ENCODE results near the gene RPL15.

RPL15 gene

DNA sequence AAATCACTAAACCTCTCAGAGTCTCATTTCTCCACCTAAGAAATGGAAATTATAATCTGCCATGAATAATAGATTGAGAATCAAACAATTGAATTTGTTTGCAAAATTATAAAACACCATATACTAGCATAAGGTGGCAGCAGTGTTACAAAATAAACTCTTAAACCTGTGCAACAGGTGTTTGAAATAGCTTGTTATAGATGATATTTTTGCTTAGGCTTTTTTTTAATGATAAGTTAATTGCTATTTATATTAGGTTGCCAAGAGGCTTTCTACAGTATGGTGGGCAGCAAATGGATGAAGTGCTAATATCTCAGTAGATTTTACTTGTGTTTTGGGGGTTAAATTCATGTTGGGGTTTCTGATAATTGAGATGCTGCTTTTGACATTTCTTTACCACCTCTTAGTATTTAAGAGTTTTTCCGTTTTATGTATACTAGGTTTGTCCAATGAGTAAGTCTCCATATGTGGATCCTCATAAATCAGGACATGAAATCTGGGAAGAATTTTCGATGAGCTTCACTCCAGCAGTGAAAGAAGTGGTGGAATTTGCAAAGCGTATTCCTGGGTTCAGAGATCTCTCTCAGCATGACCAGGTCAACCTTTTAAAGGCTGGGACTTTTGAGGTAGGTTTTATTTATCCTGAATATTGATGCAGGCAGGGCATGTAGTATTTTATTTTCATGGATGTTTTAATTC, 47.8 kb downstream of the RPL15 start:
- DNase-seq = no peak

DNA sequence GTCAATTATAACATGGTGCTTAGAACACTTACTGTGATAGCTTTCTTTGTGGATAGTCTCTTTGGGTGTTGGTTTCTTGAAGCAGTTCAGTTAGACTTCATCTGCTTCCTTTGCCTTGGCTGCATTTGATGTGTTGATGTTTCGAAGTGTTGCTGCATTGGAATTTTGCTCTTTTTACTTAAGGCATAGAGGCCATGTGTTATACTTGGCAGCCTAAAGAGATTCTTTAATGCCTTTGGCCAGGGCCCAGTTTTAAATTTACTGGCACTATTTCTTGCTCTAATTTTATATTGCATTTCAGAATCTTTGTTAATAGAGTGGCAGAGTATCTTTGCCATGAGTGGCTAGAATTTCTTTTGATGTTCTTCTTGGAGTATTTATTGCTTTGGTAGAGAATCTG, 49.4 kb downstream of the RPL15 start:
- no peak for DNase-seq

DNA sequence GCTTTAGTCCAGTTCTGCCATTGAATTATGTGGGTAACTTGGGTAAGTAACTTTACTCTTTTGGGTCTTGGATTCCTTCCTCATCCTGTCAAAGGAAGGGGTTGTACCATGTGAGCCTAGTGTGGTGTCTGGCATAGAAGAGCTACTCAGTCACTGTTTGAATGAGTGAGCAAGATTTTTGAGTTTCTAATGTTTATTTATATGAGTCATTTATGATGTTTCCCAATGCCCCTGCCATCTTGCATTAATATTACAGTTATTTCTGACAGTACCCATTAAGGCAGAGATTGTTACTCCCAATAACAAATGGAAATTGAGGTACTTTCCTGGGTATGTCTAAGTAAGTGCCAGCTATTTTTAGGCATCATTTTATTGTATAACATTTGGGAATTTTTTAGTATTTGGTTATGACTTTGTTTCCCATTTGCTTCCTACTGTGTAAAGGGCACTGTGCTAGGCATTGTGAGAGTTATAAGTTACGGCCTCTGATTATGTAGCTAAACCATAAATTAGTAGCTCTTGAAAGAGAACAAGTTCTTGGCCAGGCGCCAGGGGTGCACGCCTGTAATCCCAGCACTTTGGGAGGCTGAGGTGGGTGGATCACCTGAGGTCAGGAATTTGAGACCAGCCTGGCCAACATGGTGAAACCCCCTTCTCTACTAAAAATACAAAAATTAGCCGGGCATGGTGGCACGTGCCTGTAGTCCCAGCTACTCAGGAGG, 51.7 kb downstream of the RPL15 start:
- DNase-seq = no peak

DNA sequence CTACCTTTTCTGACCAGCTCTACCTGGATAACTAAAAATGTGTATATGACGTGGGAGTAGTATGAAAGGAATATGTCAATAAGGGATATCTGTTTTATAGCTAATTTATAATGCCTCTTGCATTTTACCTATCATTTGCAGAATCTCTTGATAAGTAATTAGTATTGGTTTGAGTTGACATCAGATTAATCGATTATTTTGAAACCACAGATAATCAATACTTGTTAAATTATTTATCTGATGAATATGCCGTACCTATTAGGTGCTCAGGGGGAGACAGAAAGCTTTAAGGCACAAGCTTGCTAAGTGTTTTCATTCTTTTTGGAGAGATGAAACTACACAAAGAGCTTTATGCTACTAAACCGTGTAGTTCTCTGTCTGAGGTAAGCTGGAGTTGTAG, 52.5 kb downstream of the RPL15 start:
- DNase-seq = no peak

All from CD4-positive, alpha-beta T cell treated with Interleukin-21 for 1 hour (primary cell).